Measurements from ENCODE around the gene HTR3E. TPM values are rescaled to one million over a fixed set of nuclear protein-coding genes. Genes with fewer than 3 reads are reported as not detected.
"Not testable (repeated sequence)": the region's sequence is repeated elsewhere in the genome, so short reads cannot be mapped to it uniquely, and the experiment has no call there.

HTR3E gene
- total RNA-seq, 1 donor from 2014 or later, result not detected

DNA sequence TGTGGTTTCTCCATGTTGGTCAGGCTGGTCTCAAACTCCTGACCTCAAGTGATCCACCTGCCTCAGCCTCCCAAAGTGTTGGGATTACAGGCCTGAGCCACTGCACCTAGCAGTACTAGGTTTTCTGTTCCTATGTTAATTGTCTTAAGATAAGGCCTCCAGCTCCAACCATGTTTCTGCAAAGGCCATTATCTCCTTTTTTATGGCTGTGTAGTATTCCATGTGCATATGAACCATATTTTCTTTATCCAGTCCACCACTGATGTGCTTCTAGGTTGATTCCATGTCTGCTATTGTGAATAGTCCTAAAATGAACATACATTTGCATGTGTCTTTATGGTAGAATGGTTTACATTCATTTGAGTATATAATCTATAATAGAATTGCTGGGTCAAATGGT, 34.2 kb upstream of the HTR3E start:
- Mint-ChIP-seq H3K4me1 (ENCODE audit: unreplicated experiment) (no peaks in the 10 kb centered on the region), H3K27ac (ENCODE audit: unreplicated experiment) (no peak overlapping the region), H3K36me3 (ENCODE audit: unreplicated experiment) (no peaks in the 10 kb centered on the region), H3K9me3 (ENCODE audit: unreplicated experiment) (no peaks in the 10 kb centered on the region), H3K4me3 (ENCODE audit: unreplicated experiment) (no peak overlapping the region), H3K27me3 (ENCODE audit: unreplicated experiment) (peaks cover 16% of the 10 kb centered on the region)
- no peak for DNase-seq (ENCODE audit: extremely low spot score, unreplicated experiment)
- TF ChIP-seq, protein P1, sequence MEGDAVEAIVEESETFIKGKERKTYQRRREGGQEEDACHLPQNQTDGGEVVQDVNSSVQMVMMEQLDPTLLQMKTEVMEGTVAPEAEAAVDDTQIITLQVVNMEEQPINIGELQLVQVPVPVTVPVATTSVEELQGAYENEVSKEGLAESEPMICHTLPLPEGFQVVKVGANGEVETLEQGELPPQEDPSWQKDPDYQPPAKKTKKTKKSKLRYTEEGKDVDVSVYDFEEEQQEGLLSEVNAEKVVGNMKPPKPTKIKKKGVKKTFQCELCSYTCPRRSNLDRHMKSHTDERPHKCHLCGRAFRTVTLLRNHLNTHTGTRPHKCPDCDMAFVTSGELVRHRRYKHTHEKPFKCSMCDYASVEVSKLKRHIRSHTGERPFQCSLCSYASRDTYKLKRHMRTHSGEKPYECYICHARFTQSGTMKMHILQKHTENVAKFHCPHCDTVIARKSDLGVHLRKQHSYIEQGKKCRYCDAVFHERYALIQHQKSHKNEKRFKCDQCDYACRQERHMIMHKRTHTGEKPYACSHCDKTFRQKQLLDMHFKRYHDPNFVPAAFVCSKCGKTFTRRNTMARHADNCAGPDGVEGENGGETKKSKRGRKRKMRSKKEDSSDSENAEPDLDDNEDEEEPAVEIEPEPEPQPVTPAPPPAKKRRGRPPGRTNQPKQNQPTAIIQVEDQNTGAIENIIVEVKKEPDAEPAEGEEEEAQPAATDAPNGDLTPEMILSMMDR (IDR thresholded peaks at IDR 0.05), result no peak

DNA sequence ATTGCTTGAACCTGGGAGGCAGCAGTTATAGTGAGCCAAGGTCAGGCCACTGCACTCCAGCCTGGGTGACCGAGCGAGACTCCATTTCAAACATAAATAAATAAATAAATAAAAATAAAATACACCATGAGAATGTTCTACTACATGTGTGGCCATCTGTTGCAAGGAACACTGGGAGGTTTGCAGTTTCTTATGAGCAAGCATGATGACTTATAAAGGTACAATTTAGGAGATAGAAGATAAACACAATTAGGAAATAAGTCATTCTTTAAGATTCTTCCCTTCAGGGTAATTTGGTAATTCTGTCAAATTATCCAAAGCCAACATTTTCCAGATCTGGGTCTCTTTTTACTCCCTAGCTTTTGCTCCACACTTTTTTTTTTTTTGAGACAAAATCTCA, 30.7 kb upstream of the HTR3E start:
- H3K4me1 Mint-ChIP-seq (ENCODE audit: unreplicated experiment), result no peaks in the 10 kb centered on the region
- H3K9me3 Mint-ChIP-seq (ENCODE audit: unreplicated experiment), result no peaks in the 10 kb centered on the region
- H3K36me3 Mint-ChIP-seq (ENCODE audit: unreplicated experiment), result no peaks in the 10 kb centered on the region
- no peak overlapping the region for H3K4me3 Mint-ChIP-seq (ENCODE audit: unreplicated experiment)
- no peak for DNase-seq (ENCODE audit: extremely low spot score, unreplicated experiment)
- H3K27me3 Mint-ChIP-seq (ENCODE audit: unreplicated experiment), result peaks cover 12% of the 10 kb centered on the region
- no peak overlapping the region for H3K27ac Mint-ChIP-seq (ENCODE audit: unreplicated experiment)
- TF ChIP-seq, protein P1 (IDR thresholded peaks at IDR 0.05), result no peak

DNA sequence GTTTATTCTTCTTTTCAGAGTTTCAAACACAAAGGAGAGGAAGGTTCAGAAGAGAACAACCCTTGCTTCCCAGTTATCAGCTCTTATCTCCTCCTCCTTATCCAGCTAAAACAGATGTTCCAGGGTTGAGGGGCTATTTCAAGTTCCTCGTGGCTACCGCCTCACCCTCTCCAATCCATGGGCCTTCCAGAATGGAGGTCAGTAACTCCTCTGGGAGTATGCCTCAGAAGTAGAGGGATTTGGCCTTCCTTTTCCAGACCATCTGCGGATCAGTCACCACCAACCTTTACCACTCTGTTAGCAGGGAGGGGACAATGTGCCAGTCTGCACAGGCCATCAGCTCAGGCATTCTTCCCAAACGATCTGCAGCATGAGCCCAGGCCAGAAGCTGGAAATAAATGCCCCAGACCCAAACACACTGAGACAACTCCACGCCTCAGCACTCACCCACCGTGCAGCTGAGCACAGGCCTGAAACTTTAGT, 29.2 kb upstream of the HTR3E start:
- Mint-ChIP-seq H3K4me3 (ENCODE audit: unreplicated experiment) (no peak overlapping the region), H3K27me3 (ENCODE audit: unreplicated experiment) (peaks cover 13% of the 10 kb centered on the region), H3K27ac (ENCODE audit: unreplicated experiment) (no peak overlapping the region), H3K36me3 (ENCODE audit: unreplicated experiment) (no peaks in the 10 kb centered on the region), H3K9me3 (ENCODE audit: unreplicated experiment) (no peaks in the 10 kb centered on the region), H3K4me1 (ENCODE audit: unreplicated experiment) (peaks cover 4% of the 10 kb centered on the region)
- DNase-seq (ENCODE audit: extremely low spot score, unreplicated experiment), result no peak
- TF ChIP-seq, protein P1 (IDR thresholded peaks at IDR 0.05), result no peak

DNA sequence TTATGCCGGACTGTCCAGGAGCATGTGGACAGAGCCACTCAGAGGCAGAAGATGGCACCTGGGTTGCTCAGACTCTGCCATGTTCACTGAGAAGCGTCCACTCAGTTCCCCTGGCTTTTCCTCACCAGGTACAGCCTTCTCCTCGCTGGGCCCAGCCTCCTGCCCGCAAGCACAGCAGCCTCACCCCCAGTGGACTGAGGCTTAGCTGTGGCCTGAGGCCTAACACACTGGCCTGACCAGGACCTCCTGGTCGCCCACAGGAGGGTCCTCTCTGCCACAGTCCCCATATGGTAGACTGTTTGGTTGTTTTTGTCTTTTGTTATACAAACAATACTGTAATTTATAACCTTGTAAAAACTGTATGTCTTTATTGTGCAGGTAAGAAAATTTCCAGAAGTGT, 28.5 kb upstream of the HTR3E start:
- Mint-ChIP-seq H3K27me3 (ENCODE audit: unreplicated experiment) (peaks cover 13% of the 10 kb centered on the region), H3K4me1 (ENCODE audit: unreplicated experiment) (peaks cover 6% of the 10 kb centered on the region), H3K36me3 (ENCODE audit: unreplicated experiment) (no peaks in the 10 kb centered on the region), H3K4me3 (ENCODE audit: unreplicated experiment) (no peak overlapping the region), H3K27ac (ENCODE audit: unreplicated experiment) (no peak overlapping the region), H3K9me3 (ENCODE audit: unreplicated experiment) (no peaks in the 10 kb centered on the region)
- TF ChIP-seq, protein P1 (IDR thresholded peaks at IDR 0.05), result no peak
- DNase-seq (ENCODE audit: extremely low spot score, unreplicated experiment), result no peak

DNA sequence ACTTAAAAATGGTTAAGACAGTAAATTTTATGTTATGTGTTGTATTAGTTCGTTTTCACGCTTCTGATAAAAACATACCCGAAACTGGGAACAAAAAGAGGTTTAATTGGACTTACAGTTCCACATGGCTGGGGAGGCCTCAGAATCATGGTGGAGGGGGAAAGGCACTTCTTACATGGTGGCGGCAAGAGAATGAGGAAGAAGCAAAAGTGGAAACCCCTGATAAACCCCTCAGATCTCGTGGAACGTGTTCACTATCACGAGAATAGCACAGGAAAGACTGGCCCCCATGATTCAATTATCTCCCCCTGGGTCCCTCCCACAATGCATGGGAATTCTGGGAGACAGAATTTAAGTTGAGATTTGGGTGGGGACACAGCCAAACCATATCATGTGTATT, 25.7 kb upstream of the HTR3E start:
- not testable (repeated sequence) for H3K9me3 Mint-ChIP-seq (ENCODE audit: unreplicated experiment); H3K36me3 Mint-ChIP-seq (ENCODE audit: unreplicated experiment); DNase-seq (ENCODE audit: extremely low spot score, unreplicated experiment); H3K27ac Mint-ChIP-seq (ENCODE audit: unreplicated experiment); H3K4me3 Mint-ChIP-seq (ENCODE audit: unreplicated experiment)
- Mint-ChIP-seq H3K27me3 (ENCODE audit: unreplicated experiment) (peaks cover 14% of the 10 kb centered on the region), H3K4me1 (ENCODE audit: unreplicated experiment) (peaks cover 15% of the 10 kb centered on the region)

DNA sequence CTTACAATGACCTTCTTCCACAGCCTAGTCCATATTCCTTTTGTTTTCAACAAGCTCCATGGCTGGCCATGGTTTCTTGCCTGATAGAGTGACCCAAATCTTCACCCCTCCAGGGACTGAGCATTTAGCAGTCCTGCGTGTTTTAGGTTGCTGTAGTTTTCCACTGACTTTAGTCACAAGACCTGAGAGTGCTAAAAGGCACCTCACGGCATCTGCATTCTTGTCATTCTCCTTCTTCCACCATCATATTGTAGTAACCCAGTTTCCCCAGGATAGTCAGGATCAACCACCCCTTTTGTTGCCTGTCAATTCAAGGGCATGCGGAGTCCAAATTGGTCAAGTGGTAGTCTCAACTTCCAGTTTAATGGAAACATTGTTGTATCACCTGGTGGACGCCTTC, 23.2 kb upstream of the HTR3E start:
- DNase-seq (ENCODE audit: extremely low spot score, unreplicated experiment), result no peak
- TF ChIP-seq, protein P1 (IDR thresholded peaks at IDR 0.05), result no peak
- no peak overlapping the region for H3K27ac Mint-ChIP-seq (ENCODE audit: unreplicated experiment)
- no peak overlapping the region for H3K4me3 Mint-ChIP-seq (ENCODE audit: unreplicated experiment)
- no peaks in the 10 kb centered on the region for H3K9me3 Mint-ChIP-seq (ENCODE audit: unreplicated experiment)
- H3K36me3 Mint-ChIP-seq (ENCODE audit: unreplicated experiment), result no peaks in the 10 kb centered on the region
- peaks cover 30% of the 10 kb centered on the region for H3K4me1 Mint-ChIP-seq (ENCODE audit: unreplicated experiment)
- peaks cover 14% of the 10 kb centered on the region for H3K27me3 Mint-ChIP-seq (ENCODE audit: unreplicated experiment)
